HEK293T (cell line): ENCODE data around the gene ULBP2.

Experiments used
- CTBP1 ChIP-seq: fragments of 450-650 bp; IDR thresholded peaks from 2 replicates; pipeline ENCODE4 v1.6.1; 2016; ENCODE audit warnings: borderline replicate concordance
- SP1 ChIP-seq: fragments of 450-650 bp; IDR thresholded peaks from 2 replicates; pipeline ENCODE4 v1.6.1; 2017
- TARDBP ChIP-seq: fragments of 450-650 bp; IDR thresholded peaks from 2 replicates; pipeline ENCODE4 v1.6.1; 2016

DNA sequence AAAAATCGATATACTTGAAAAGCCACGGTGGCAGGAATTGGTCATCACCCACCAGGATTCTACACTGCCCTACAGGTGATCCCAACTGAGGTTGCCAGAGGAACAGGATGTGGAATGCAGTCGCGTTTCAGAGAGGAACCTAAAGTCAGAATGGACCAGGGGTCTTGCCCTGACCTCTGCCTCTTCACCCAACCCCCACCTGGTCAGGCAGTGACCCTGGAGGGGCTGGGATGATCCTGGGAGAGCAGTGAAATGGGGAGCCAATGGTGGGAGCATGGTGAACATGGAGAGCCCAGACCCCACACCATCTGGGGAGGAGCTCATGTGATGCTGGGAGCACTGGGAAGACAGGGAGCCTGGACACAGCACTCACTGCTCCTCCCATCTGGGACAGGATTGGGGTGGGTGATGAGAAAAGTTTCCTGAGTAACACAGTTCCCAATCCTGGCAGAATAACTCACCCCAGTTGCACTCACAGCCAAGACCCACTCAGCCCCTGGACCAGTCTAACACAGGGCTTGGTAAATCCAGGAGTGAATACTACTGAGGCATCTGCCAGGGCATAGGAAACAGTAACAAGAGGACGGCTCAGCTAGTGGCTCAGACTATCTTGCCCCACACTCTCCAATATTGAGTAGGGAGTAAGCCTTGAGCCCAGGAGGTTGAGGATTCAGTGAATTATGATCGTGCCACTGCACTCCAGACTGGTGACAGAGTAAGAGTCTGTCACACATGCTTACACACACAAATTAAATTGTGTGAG, 1.7 kb upstream of the ULBP2 start:
- no peak for TF ChIP-seq CTBP1
- no peak for TF ChIP-seq SP1
- no peak for TF ChIP-seq TARDBP
